NCI-H226 (cell line): ENCODE results near the gene PPP2R5A.
"Not testable (repeated sequence)": the region's sequence is repeated elsewhere in the genome, so short reads cannot be mapped to it uniquely, and the experiment has no call there.

Experiments used
- DNase-seq: peaks from one replicate; pipeline ENCODE4 v3.0.0-alpha.2; 2015

Gene PPP2R5A

GRCh38 chr1:212269306-212269705, 15.9 kb upstream of the PPP2R5A start:
- no peak for DNase-seq

- no peak for DNase-seq
These were observed 14.6 kb upstream of the PPP2R5A start for GRCh38 chr1:212270564-212270963.

- no peak for DNase-seq
These were observed 14.0 kb upstream of the PPP2R5A start for GRCh38 chr1:212271234-212271633.

- no peak for DNase-seq
These were observed 13.3 kb upstream of the PPP2R5A start for GRCh38 chr1:212271823-212272485.

- DNase-seq: peak; percentile 7
These were observed 3.6 kb upstream of the PPP2R5A start for GRCh38 chr1:212281590-212281989.

- DNase-seq: no peak
These were observed 1.5 kb upstream of the PPP2R5A start for GRCh38 chr1:212283741-212284140.

- DNase-seq: no peak
These were observed 872 bp upstream of the PPP2R5A start for GRCh38 chr1:212284332-212284743.

- DNase-seq: peak; percentile 18
These were observed 710 bp downstream of the PPP2R5A start for GRCh38 chr1:212285685-212286555.

- no peak for DNase-seq
These were observed 1.4 kb downstream of the PPP2R5A start for GRCh38 chr1:212286556-212287131.

GRCh38 chr1:212287261-212287895, 2.2 kb downstream of the PPP2R5A start:
- DNase-seq: no peak

GRCh38 chr1:212287995-212288394, 2.8 kb downstream of the PPP2R5A start:
- DNase-seq: not testable (repeated sequence)

GRCh38 chr1:212288615-212289014, 3.4 kb downstream of the PPP2R5A start:
- peak; percentile 16 for DNase-seq

- no peak for DNase-seq
These were observed 4.3 kb downstream of the PPP2R5A start for GRCh38 chr1:212289262-212290077.

GRCh38 chr1:212290608-212291007, 5.4 kb downstream of the PPP2R5A start:
- peak; percentile 18 for DNase-seq

GRCh38 chr1:212291505-212292134, 6.4 kb downstream of the PPP2R5A start:
- no peak for DNase-seq

GRCh38 chr1:212292250-212293105, 7.3 kb downstream of the PPP2R5A start:
- no peak for DNase-seq

GRCh38 chr1:212293579-212293978, 8.4 kb downstream of the PPP2R5A start:
- DNase-seq: no peak

- peak; percentile 2 for DNase-seq
These were observed 9.8 kb downstream of the PPP2R5A start for GRCh38 chr1:212294983-212295382.

- no peak for DNase-seq
These were observed 10.4 kb downstream of the PPP2R5A start for GRCh38 chr1:212295579-212295978.

- DNase-seq: no peak
These were observed 12.1 kb downstream of the PPP2R5A start for GRCh38 chr1:212297338-212297737.

- DNase-seq: no peak
These were observed 16.4 kb downstream of the PPP2R5A start for GRCh38 chr1:212301580-212301979.
